GM21381 (cell line): ENCODE results near the gene KIAA0825.
"Not testable (repeated sequence)": the region's sequence is repeated elsewhere in the genome, so short reads cannot be mapped to it uniquely, and the experiment has no call there.

Experiments used
- ATAC-seq: cut with Tn5 transposase; IDR thresholded peaks from one replicate; pipeline ENCODE4 v1.9.1; 2021; ENCODE audit warnings: mild to moderate bottlenecking, moderate library complexity; ENCODE audit not compliant: unreplicated experiment

Gene KIAA0825

DNA sequence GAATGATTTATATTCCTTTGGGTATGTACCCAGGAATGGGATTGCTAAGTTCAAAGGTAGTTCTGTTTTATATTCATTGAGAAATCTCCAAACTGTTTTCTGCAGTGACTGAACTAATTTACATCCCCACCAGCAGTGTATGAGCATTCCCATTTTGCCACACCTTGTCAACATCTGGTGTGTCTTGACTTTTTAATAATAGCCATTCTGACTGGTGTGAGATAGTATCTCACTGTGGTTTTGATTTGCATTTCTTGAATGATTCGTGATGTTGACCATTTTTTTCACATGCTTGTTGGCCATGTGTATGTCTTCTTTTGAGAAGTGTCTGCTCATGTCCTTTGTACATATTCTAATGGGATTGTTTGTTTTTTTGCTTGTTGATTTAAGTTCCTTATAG lies 421.5 kb downstream of the KIAA0825 start:
- ATAC-seq, result no peak

DNA sequence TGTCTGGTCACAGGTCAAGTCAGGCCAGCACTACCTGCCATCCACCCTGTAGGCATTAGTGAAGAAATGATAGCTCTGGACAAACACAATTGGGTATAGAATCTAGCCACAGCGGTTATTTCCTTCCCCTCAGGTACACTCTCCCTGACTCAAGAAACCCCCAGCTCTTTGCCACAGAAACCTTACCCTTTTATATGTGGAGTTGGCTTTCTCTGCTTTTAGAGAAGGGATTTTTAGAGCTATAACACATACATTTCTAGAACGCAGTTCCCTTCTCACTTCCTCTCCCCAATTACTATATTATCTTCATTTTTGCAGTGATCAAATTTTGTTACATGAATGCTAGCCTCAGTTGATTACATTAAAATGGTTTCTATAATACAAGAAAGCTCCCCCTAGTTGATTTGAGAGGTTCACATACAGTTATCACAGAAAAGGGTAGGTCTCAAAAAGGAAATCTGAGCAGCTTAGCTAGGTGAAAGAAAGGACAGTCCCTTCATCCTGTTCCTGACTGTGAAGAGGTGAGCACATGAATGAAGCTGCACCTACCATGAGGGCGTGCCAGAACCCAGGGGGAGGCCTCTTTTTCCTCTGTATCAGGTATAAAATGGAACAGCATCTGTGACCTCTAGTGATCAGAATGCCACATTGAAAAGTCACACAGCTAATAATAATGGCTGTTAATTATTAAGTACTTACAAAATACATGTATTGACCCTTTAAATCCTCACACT lies 425.6 kb downstream of the KIAA0825 start:
- ATAC-seq, result no peak

DNA sequence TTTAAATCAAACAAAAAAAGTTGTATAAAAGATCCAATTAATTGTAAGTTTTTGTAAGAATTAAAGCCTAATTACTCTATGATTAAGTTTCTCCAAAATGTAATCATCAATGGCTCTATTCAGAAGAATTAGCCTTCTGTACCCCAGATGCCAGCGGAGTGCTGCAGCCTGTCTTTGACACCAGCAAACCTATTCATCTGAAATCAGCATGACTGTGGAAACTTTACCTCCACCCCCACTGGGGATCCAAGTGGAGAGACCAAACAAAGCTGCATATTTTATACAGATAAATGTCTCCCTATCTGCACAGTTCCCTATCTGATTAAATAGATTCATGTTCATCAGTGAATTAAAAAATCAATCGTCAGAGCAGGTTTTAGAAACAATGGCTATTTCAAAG lies 426.8 kb downstream of the KIAA0825 start:
- ATAC-seq, result no peak

DNA sequence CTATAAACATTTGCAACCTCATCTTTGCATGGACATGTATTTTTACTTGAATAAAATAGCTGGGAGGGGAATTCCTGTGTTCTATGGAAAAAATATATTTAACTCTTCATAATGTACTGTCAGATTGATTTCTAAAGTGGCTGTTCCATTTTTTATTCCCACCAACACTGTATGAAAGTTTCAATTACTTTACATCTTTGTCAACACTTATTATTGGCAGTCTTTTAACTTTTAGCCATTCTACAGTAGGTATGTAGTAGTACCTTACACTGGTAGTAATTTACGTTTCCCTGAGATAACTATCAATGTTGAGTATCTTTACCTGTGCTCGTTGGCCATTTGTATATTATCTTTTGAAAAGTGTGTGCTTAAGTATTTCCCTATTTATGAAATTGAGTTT lies 429.7 kb downstream of the KIAA0825 start:
- ATAC-seq, result no peak

DNA sequence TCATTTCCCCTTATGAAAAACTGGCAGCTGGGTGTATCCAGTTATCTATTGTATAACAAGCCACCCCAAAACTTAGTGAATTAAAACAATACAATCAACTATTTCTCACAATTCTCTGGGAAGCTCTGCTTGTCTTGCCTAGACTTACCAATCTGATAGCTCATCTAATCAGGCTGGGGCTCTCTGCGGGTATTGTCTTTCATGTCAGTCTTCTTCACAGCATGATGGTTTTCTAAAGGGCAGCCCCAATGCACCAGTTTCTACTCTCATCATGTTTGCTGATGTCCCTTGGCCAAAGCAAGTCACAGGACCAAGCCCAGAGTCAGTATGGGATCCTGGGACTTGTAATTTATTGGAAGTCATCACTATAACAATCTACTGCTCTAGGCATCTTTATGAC lies 433.5 kb downstream of the KIAA0825 start:
- no peak for ATAC-seq

DNA sequence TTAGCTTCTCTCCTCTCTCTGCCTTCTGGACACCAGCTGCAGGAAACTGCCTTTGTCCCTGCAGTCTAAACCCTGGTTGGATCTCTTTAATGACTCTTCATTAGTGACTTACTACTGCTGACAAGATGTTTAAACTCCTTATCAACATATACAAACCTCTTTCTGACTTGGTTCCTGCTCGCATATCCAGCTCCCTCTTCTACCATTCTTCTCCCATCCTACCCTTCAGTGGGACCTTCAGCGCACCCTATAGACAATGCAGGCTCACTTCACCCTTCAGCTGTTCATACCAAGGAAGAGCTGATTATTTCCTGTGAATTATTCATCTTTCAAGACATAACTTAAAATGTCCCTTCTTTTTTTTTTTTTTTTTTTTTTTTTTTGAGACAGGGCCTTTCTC lies 436.5 kb downstream of the KIAA0825 start:
- no peak for ATAC-seq

DNA sequence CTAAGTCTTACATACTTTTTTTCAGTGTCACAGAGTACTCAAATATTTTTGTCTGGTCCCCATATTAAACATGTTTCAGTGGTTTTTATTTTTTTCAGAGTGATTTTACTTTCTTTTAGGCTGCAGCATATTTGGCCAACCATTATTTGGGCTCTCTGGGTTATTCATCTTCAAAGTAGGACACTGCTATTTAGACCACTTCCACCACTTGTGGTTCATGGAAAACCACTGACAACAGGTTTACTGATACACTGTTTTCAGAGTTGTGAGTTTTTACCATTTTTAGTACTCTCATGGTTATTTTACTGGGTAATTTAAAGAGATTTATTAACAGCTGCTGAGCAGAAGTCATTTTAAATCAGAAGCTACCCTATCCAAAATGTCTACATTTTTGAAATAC lies 437.6 kb downstream of the KIAA0825 start:
- no peak for ATAC-seq

DNA sequence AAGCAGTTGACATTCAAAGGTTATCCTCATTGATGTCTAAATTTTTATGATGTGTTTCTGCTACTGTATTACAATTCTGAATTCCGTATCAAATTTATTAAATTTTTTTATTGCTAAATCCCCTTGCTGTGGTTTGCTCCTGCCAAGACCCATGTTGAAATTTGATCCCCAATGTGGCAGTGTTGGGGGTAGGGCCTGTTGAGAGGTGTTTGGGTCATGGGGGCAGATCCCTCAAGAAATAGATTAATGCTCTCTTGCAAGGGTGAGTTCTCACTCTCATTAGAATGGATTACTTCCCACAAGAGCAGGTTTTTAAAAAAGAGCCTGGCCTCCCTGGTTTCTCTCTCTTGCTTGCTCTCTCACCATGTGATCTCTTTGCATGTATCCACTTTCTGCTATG lies 442.5 kb downstream of the KIAA0825 start:
- no peak for ATAC-seq

DNA sequence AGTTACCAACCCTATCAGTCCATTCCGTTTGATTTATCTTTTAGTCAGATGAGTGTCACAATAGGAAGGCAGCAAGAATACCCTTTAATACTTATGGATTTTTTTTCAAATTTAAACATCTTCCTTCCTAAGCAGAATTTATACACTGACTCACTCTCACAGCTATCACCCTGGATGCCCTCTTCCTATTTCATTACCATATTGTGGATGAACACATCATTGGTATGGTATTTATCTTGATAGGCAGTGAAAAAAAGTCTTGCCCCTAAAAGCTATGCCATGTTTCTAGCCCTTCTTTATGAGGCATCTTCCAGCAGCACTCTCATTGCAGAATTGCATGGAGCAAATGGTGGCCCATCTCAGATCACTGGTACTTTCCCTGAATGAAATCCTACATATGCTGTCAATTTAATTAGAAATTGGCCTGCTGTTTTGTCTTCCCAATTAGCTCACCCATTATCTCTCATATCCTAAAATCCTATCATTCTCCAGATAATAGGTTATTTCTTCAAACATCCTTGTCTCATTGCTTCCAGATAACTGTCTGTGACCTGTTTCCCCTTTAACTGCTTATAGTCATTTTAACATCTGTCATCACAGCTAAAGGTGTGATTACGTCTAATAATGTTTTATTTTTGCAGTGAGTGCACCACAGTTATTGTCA lies 443.5 kb downstream of the KIAA0825 start:
- no peak for ATAC-seq

DNA sequence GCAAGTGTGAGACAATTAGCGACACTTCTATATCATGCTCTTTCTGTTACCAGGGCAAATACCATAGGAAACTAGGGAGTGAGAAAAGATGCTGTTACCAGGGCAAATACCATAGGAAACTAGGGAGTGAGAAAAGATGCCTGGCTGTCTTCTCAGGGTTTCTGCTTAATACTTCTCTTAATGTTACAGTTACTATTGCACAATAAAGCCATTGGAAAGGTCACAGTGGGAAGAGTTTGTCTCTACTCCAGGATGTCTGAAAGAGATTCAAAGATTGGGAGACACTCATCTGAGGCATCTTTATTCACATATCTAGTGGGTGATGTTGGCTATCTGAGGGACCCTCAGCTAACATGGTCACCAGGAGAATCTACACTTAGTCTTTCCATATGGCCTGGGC lies 445.3 kb downstream of the KIAA0825 start:
- no peak for ATAC-seq

DNA sequence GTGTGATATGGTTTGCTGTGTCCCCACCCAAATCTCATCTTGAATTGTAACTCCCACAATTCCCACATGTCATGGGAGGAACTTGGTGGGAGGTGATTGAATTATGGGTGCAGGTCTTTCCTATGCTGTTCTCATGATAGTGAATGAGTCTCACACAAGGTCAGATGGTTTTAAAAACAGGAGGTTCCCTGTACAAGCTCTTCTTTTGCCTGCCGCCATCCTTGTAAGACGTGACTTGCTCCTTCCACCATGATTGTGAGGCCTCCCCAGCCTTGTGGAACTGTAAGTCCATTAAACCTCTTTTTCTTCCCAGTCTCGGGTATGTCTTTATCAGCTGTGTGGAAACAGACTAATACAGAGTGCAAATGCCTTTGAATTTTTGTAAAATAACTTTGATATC lies 447.3 kb downstream of the KIAA0825 start:
- not testable (repeated sequence) for ATAC-seq

DNA sequence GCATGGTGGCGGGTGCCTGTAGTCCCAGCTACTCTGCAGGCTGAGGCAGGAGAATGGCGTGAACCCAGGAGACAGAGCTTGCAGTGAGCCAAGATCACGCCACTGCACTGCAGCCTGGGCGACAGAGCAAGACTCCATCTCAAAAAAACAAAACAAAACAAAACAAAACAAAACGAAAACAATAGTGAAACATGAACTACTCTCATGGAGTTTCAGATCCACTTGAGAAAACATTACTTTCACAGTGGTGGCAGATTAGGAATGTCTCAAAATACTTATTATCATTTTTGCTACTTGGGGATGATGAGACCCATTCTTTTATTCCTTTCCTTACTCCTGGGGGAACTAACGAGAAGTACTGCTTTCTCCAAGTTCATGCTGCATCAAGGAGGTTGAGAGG lies 448.2 kb downstream of the KIAA0825 start:
- peak; percentile 79 for ATAC-seq

DNA sequence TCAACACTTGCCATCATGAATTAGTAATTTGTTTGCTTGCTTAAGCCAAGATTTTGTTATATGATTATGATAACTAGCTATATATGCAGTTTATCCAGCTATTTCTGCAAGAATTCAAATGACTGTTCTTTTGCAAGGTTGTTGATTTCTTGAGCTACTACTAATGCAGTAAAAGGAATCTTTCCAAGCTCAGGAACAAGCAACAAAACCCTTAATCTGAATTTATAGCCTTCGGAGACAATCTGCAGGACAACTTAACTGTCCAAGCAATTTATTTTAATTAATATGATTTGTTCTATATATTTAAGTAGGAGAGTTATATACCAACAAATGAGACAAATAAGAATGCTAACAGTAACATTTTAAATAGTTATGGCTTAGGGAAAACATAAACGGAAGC lies 450.3 kb downstream of the KIAA0825 start:
- ATAC-seq, result no peak

DNA sequence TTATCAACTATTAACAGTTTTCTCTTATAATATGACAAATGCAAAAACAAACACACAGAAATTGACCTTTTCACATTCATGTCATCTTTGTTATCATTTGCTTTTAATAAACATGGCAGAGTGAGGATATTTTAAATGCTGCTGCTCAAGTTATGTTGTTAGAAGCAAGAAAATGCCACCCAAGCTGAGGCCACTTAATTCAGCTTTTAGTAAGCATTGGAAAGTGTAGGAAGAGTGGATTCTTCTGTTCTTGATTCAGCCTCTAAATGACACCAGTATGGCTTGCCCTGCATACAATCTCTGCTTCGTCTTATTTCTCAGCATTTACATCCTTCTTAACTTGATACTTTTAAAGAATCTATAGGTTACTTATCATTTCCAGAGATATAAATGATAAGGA lies 456.6 kb downstream of the KIAA0825 start:
- no peak for ATAC-seq

DNA sequence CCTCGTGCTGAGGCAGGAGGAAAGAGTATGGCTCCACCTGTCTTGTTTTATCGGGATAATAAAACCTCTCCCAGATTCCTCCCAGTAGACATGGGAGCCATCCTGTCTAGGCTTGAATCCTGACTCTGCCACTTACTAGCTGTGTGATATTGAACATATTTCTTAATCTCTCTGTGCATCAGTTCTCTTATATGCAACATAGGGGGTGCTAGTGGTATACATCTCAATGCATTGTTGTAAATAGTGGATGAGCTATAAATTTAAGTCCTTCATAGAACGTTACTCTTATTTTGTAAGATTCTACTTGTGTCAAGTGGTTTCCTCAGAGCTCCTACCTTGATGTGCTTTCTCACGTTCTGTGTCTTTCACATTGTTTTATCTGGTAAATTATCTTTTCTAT lies 459.3 kb downstream of the KIAA0825 start:
- ATAC-seq, result no peak

DNA sequence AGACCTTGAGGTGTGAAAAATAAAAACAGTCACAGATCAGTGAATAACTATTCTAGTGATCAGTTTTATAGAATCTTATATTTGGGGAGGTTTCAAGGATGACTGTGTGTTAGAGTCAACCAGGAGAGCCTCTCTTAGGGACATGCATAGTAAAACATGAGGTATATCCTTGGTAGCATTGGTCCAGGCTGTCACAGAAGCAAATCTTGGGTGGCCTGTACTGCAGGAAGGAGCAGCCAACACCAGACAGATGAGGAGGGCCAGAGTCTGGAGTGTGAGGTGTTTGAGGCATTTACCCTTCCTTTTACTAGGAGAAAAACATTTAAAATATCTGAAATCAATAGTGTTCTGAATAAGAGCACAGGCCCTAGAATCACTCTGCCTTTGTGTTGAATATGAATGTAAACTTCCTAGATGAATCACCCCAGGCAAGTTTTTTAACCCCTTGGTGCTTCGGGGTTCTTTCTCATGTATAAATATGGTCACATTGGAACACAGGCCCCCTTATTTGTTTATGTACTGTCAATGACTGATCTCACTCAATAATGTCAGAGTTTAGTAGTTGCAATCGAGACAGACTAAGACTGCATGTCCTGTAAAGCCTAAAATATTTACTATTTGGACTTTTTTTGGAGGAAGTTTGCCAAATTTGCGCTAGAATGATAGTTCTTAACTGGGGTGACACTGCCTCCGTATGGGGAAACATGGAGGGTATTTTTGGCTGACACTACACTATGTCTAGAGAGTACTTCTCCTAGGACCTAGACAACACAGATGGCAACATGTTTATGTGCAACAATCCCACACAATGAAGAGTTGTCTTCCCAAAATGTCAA lies 460.5 kb downstream of the KIAA0825 start:
- no peak for ATAC-seq

DNA sequence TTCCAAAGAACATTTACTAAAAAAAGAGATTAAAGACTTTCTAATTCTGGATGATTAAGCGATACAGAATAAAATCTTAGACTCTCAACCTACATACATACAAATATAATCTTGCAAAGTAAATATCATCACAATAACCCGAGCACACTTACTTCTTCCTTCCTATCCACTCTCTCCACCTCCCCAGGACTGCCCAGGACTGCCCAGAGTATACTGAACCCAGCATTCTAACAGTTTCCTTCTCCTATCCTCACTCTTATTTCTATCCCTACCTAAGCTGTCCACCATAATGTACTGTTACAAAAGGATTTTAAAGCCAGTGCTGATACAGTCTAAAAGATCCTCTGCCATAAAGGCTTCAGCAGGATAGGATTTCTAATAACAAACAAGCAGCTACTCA lies 463.7 kb downstream of the KIAA0825 start:
- no peak for ATAC-seq

DNA sequence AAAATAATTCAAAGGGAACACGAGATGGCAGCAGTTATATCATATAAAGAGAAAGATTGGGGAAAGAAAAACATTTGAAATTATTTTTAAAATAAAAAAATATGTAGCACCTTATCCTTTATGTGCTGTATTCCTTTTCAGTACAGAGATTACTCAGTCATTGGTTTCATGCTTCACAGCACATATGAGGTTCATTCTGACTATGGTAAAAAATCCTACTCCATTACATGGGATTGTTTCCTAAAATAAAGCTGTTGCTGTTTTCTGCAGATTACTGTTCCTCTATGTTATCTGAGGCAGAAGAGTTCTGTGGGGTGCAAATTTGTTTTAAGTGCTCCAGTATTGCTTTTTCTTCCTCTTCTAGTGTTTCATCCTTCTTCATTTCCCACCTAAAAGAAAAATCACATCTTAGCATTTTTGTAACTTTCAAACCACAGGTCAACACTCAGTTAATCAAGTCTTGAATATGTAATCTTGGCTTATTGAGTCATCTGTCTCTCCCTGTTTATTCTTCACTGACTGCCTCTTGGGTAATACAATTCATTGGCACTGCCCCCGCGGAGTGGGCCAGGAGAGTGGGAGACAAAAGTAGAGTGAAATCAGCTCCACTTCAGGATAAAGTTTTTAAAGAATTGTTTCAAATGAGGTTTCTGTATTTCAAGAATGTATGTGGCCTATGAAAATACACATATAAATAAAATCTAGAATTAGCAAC lies 464.5 kb downstream of the KIAA0825 start:
- no peak for ATAC-seq

DNA sequence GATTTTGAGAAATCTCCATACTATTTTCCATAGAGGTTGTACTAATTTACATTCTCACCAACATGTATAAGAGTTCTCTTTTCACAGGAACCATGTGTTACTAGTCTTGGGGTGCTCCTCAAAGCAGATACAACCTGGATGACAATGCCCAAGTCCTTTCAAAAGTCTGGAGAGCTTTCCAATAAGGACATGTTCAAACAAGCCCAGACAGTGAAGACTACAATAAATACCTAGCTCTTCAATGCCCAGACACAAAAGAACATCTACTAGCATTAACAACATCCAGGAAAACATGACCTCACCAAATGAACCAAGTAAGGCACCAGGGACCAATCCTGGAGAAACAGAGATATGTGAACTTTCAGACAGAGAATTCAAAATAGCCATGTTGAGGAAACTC lies 474.8 kb downstream of the KIAA0825 start:
- ATAC-seq, result not testable (repeated sequence)

DNA sequence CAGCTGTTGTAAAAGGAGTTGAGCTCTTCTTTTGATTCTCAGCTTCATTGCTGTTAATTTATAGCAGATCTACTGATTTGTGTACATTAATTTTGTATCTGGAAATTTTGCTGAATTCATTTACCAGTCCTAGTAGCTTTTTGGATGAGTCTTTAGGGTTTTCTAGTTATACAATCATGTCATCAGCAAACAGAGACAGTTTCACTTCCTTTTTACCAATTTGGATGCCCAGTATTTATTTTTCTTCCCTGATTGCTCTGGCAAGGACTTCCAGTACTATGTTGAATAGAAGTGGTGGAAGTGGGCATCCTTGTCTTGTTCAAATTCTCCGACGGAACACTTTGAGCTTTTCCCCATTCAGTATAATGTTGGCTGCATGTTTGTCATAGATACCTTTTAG lies 478.1 kb downstream of the KIAA0825 start:
- ATAC-seq, result no peak

DNA sequence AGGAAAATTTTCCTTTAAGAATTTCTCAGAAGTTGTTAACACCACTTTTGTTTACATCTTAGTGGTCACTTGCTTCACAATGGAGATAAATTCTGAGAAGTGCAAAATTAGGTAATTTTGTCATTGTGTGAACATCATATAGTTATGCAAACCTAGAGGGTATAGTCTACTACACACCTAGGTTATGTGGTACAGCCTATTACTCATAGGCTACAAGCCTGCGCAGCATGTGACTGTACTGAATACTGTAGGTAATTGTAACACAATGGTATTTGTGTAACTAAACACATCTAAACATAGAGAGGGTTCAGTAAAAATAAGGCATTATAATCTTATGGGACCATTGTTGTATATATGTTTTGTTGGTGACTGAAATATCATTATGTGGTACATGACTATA lies 488.3 kb downstream of the KIAA0825 start:
- ATAC-seq, result no peak
